Fibroblast of lung (primary cell): ENCODE measurements around the gene COL9A3.

Source experiments
- EZH2 ChIP-seq: IDR thresholded peaks from 2 replicates; pipeline ENCODE4 v1.5.1; 2012; ENCODE audit warnings: low read length, control low read depth, mild to moderate bottlenecking; ENCODE audit errors: missing control alignments
- TF ChIP-seq, protein P1 (sequence below), 2 donors: IDR thresholded peaks in 1 of 2; conservative IDR thresholded peaks in 1 of 2; 1 replicate in 1 of 2; 2 replicates in 1 of 2; pipeline ENCODE4 v1.5.1; 2011 to 2012; ENCODE audit warnings: low read length in 2 of 2, control low read depth in 1 of 2, inconsistent platforms in 1 of 2, low read depth in 1 of 2, mild to moderate bottlenecking in 1 of 2

DNA sequence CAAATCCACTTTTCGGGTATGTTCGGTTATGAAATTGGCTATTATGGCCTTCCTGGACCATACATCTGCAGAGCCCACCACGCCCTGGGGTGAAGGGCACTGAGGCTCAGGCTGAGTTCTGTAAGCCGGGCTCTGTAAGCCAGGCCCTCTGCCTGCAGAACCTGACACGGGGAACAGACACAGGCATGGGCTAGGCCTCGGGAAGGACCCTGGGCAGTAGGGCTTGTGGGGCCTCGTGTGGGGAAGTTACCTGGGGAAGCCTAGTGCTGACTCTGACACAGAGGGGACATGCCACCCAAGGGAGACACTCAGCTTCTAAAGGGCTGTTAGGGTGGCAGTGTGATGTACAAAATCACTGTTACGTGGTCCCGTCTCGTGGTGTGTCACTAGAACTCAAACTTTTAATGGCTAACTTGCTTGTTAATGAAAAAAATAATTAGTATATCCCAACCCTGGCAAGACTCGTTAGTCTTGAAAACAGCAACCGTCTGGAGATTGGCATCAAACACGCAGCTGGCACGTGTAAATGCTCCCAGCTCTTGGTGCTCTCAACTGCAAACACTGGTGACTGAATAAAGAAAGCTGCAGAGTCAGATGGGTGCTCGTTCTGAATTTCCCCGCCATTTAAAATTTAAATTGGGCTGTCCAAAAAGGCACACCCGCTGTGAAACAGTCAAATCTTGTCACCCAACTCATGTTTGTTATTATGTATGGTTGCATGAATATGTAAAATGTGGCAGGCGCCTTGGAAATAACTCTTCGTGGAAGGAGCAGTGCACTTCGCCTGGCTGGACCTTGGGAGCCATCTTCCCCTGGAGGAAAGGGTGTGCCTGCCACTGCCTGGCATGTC, 68.4 kb downstream of the COL9A3 start:
- TF ChIP-seq, protein P1, sequence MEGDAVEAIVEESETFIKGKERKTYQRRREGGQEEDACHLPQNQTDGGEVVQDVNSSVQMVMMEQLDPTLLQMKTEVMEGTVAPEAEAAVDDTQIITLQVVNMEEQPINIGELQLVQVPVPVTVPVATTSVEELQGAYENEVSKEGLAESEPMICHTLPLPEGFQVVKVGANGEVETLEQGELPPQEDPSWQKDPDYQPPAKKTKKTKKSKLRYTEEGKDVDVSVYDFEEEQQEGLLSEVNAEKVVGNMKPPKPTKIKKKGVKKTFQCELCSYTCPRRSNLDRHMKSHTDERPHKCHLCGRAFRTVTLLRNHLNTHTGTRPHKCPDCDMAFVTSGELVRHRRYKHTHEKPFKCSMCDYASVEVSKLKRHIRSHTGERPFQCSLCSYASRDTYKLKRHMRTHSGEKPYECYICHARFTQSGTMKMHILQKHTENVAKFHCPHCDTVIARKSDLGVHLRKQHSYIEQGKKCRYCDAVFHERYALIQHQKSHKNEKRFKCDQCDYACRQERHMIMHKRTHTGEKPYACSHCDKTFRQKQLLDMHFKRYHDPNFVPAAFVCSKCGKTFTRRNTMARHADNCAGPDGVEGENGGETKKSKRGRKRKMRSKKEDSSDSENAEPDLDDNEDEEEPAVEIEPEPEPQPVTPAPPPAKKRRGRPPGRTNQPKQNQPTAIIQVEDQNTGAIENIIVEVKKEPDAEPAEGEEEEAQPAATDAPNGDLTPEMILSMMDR (conservative IDR thresholded peaks at IDR 0.05 in 1 of 2, IDR thresholded peaks at IDR 0.05 in 1 of 2; ENCODE audit: low read depth in 1 of 2, low read length in 2 of 2) = no peak
- TF ChIP-seq EZH2 = no peak
